Hepatocyte (in vitro differentiated cells): ENCODE measurements around the gene SNCB. TPM values are rescaled to one million over a fixed set of nuclear protein-coding genes. Genes with fewer than 3 reads are reported as not detected.

Experiments used
- DNase-seq: peaks from one replicate; pipeline ENCODE4 v3.0.0-alpha.2; 2016; ENCODE audit warnings: low spot score
- H2AFZ ChIP-seq: fragments of 200-600 bp; sonication (generic); 2 replicates; pipeline ENCODE4 v1.6.0; 2016; ENCODE audit warnings: antibody characterized with exemption, mild to moderate bottlenecking
- H3K27ac ChIP-seq: fragments of 200-600 bp; sonication (generic); 2 replicates; pipeline ENCODE4 v1.5.1; 2016; ENCODE audit warnings: mild to moderate bottlenecking
- H3K27me3 ChIP-seq: fragments of 200-600 bp; sonication (generic); 2 replicates; pipeline ENCODE4 v1.6.1; 2016
- H3K36me3 ChIP-seq: fragments of 200-600 bp; sonication (generic); replicated peaks from 2 replicates; pipeline ENCODE4 v1.5.1; 2016; ENCODE audit warnings: low read depth; ENCODE audit not compliant: insufficient read depth
- H3K4me1 ChIP-seq: fragments of 200-600 bp; sonication (generic); 2 replicates; pipeline ENCODE4 v1.5.1; 2016; ENCODE audit warnings: mild to moderate bottlenecking, moderate library complexity; ENCODE audit not compliant: insufficient read depth
- H3K4me2 ChIP-seq: fragments of 200-600 bp; sonication (generic); 2 replicates; pipeline ENCODE4 v1.6.0; 2016
- H3K4me3 ChIP-seq: fragments of 200-600 bp; sonication (generic); 2 replicates; pipeline ENCODE4 v1.5.1; 2016; ENCODE audit warnings: mild to moderate bottlenecking
- H3K79me2 ChIP-seq: fragments of 200-600 bp; sonication (generic); 2 replicates; pipeline ENCODE4 v1.6.0; 2017; ENCODE audit warnings: mild to moderate bottlenecking
- H3K9me2 ChIP-seq: fragments of 200-600 bp; sonication (generic); replicated peaks from 2 replicates; pipeline ENCODE4 v1.6.0; 2017; ENCODE audit warnings: mild to moderate bottlenecking; ENCODE audit not compliant: insufficient read depth
- H3K9me3 ChIP-seq: fragments of 200-600 bp; sonication (generic); 2 replicates; pipeline ENCODE4 v1.5.1; 2016; ENCODE audit warnings: low read depth, mild to moderate bottlenecking
- H4K20me1 ChIP-seq: fragments of 200-600 bp; sonication (generic); 2 replicates; pipeline ENCODE4 v1.6.0; 2016; ENCODE audit warnings: mild to moderate bottlenecking; ENCODE audit not compliant: insufficient read depth, poor library complexity, severe bottlenecking
- CTCF ChIP-seq: fragments of 200-600 bp; sonication (generic); IDR thresholded peaks from 2 replicates; pipeline ENCODE4 v1.5.1; 2016; ENCODE audit warnings: antibody characterized with exemption, mild to moderate bottlenecking; ENCODE audit not compliant: poor library complexity
- EZH2 ChIP-seq: fragments of 200-600 bp; sonication (generic); IDR thresholded peaks from 2 replicates; pipeline ENCODE4 v1.6.1; 2016; ENCODE audit warnings: antibody characterized with exemption, mild to moderate bottlenecking, borderline replicate concordance
- EZH2phosphoT487 ChIP-seq: fragments of 200-600 bp; sonication (generic); IDR thresholded peaks from one replicate; pipeline ENCODE4 v1.6.1; 2018; ENCODE audit warnings: antibody characterized with exemption, mild to moderate bottlenecking, low read depth, moderate library complexity; ENCODE audit not compliant: unreplicated experiment, severe bottlenecking
- WGBS: methylation state at CpG from one replicate; pipeline ENCODE4 v1.1.6; 2016; ENCODE audit warnings: low lambda C conversion rate; ENCODE audit errors: missing lambda C conversion rate; 5-methylcytosine and 5-hydroxymethylcytosine counted together
- polyA plus RNA-seq: library from polyadenylated mRNA; unstranded; fragments of >200 nt; fragmentation: Nextera tagmentation; extraction: Ambion mirVana; gene quantifications from 2 replicates; pipeline ENCODE4 v1.2.1, GENCODE V29; 2016
- total RNA-seq: library from RNA; depleted of rRNA; stranded (reverse); fragments of >200 nt; gene quantifications from 2 replicates; pipeline ENCODE4 v1.2.3, GENCODE V29; 2014

SNCB gene
- total and polyA plus RNA-seq, 2 experiments from 2014 or later, result 0.57 TPM; not detected in 1

GRCh38 chr5:176633598-176633997, 3.3 kb upstream of the SNCB start:
- Histone ChIP-seq H4K20me1 (no peaks in the 10 kb centered on the region), H3K27ac (no peak overlapping the region), H3K9me3 (no peaks in the 10 kb centered on the region), H3K36me3 (no peaks in the 10 kb centered on the region), H3K79me2 (no peaks in the 10 kb centered on the region), H3K4me2 (no peak overlapping the region), H3K27me3 (peaks cover 51% of the 10 kb centered on the region), H3K4me3 (no peak overlapping the region), H2AFZ (no peak overlapping the region), H3K4me1 (no peaks in the 10 kb centered on the region), H3K9me2 (no peaks in the 10 kb centered on the region)
- 44% methylated on average over 6 of the region's 6 CpGs for WGBS
- no peak for DNase-seq
- TF ChIP-seq CTCF (no peak), EZH2phosphoT487 (no peak), EZH2 (no peak)

GRCh38 chr5:176632745-176633144, 2.4 kb upstream of the SNCB start:
- Histone ChIP-seq H2AFZ (no peak overlapping the region), H4K20me1 (no peaks in the 10 kb centered on the region), H3K4me3 (no peak overlapping the region), H3K9me2 (no peaks in the 10 kb centered on the region), H3K36me3 (no peaks in the 10 kb centered on the region), H3K79me2 (no peaks in the 10 kb centered on the region), H3K4me1 (no peaks in the 10 kb centered on the region), H3K27me3 (peaks cover 60% of the 10 kb centered on the region), H3K27ac (no peak overlapping the region), H3K9me3 (no peaks in the 10 kb centered on the region), H3K4me2 (no peak overlapping the region)
- 71% methylated on average over 2 of the region's 2 CpGs for WGBS
- TF ChIP-seq EZH2 (no peak), EZH2phosphoT487 (no peak), CTCF (no peak)
- DNase-seq, result no peak

GRCh38 chr5:176631383-176632200, 1.3 kb upstream of the SNCB start:
- Histone ChIP-seq H3K9me3 (no peaks in the 10 kb centered on the region), H3K4me2 (peak overlapping the region; percentile 97), H3K4me1 (no peaks in the 10 kb centered on the region), H3K79me2 (no peaks in the 10 kb centered on the region), H3K4me3 (no peak overlapping the region), H3K36me3 (no peaks in the 10 kb centered on the region), H3K27me3 (peaks cover 69% of the 10 kb centered on the region), H3K9me2 (no peaks in the 10 kb centered on the region), H4K20me1 (no peaks in the 10 kb centered on the region), H2AFZ (no peak overlapping the region), H3K27ac (no peak overlapping the region)
- DNase-seq, result no peak
- no peak for TF ChIP-seq EZH2phosphoT487
- 87% methylated on average over 7 of the region's 7 CpGs for WGBS

- H3K36me3 ChIP-seq, result no peaks in the 10 kb centered on the region
- H3K4me1 ChIP-seq, result no peaks in the 10 kb centered on the region
- H3K9me2 ChIP-seq, result no peaks in the 10 kb centered on the region
- no peak for DNase-seq
- WGBS, result 7% methylated on average over 13 of the region's 20 CpGs
- H3K4me2 ChIP-seq, result peak overlapping the region; percentile 97
- H3K27ac ChIP-seq, result no peak overlapping the region
- peak overlapping the region; percentile 52 for H3K4me3 ChIP-seq
- no peaks in the 10 kb centered on the region for H3K9me3 ChIP-seq
- peak; percentile 24 for TF ChIP-seq EZH2
- no peak for TF ChIP-seq CTCF
- TF ChIP-seq EZH2phosphoT487, result no peak
- no peaks in the 10 kb centered on the region for H4K20me1 ChIP-seq
- peaks cover 77% of the 10 kb centered on the region for H3K27me3 ChIP-seq
- peak overlapping the region; percentile 66 for H2AFZ ChIP-seq
- no peaks in the 10 kb centered on the region for H3K79me2 ChIP-seq
Observed at GRCh38 chr5:176630681-176631222, 418 bp upstream of the SNCB start.
